Suprapubic skin (tissue), 3 donors: Measurements from ENCODE around the gene GNB4.

ENCODE experiments used
- POLR2A ChIP-seq, 2 donors: fragments of 450-650 bp; IDR thresholded peaks; one replicate each; pipeline ENCODE4 v1.6.1; 2017; ENCODE audit warnings: antibody characterized with exemption in 2 of 2, mild to moderate bottlenecking in 2 of 2, moderate library complexity in 2 of 2
- TF ChIP-seq, protein P1 (sequence below), 2 donors: fragments of 200-600 bp in 1 of 2; fragments of 450-650 bp in 1 of 2; sonication (generic) in 1 of 2; IDR thresholded peaks; one replicate each; pipeline ENCODE4 v1.5.1; 2016 to 2019; ENCODE audit warnings: antibody characterized with exemption in 2 of 2, mild to moderate bottlenecking in 1 of 2, moderate library complexity in 1 of 2

DNA sequence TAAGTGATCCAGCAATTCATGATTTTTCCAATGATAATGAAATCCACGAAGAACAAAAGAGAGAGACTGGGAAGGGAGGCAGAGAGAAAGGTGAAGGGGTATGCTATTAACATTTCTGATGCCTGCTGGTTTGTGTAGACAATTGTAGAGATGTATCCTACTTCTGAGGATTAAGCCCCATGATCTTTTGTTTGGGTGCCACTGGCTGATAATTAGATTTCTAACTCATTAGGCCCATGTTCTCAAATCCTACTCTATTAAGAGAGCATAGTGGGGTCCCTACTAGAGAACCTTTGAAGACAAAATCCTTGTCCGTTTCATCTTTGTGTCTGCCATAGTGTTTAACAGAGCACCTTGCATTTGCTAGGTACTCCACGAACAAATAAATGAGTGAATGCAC, 2.7 kb upstream of the GNB4 start:
- TF ChIP-seq, protein P1, sequence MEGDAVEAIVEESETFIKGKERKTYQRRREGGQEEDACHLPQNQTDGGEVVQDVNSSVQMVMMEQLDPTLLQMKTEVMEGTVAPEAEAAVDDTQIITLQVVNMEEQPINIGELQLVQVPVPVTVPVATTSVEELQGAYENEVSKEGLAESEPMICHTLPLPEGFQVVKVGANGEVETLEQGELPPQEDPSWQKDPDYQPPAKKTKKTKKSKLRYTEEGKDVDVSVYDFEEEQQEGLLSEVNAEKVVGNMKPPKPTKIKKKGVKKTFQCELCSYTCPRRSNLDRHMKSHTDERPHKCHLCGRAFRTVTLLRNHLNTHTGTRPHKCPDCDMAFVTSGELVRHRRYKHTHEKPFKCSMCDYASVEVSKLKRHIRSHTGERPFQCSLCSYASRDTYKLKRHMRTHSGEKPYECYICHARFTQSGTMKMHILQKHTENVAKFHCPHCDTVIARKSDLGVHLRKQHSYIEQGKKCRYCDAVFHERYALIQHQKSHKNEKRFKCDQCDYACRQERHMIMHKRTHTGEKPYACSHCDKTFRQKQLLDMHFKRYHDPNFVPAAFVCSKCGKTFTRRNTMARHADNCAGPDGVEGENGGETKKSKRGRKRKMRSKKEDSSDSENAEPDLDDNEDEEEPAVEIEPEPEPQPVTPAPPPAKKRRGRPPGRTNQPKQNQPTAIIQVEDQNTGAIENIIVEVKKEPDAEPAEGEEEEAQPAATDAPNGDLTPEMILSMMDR (IDR thresholded peaks at IDR 0.05): no peak
- TF ChIP-seq POLR2A (IDR thresholded peaks at IDR 0.05): no peak
